T-helper 1 cell treated with Interleukin-12 subunit alpha and Interleukin-12 subunit beta and Interleukin-4 antibody, amounts not matched to agents 30 ng/mL and 1 ng/mL, for 36 hours (primary cell): ENCODE data around the gene DAZAP2. TPM values are rescaled to one million over a fixed set of nuclear protein-coding genes. Genes with fewer than 3 reads are reported as not detected.
"Not testable (repeated sequence)": the region's sequence is repeated elsewhere in the genome, so short reads cannot be mapped to it uniquely, and the experiment has no call there.

ENCODE experiments used
- intact Hi-C: fragments of 100-400 bp; cut with micrococcal nuclease; formaldehyde crosslinking; loops from one replicate; pipeline ENCODE4 v1.15.1; 2024
- total RNA-seq: library from RNA; stranded (reverse); gene quantifications from 2 replicates; pipeline ENCODE4 v1.2.3, GENCODE V29; 2022

Gene DAZAP2
- total RNA-seq, 1 donor from 2014 or later, result 241 TPM

DNA sequence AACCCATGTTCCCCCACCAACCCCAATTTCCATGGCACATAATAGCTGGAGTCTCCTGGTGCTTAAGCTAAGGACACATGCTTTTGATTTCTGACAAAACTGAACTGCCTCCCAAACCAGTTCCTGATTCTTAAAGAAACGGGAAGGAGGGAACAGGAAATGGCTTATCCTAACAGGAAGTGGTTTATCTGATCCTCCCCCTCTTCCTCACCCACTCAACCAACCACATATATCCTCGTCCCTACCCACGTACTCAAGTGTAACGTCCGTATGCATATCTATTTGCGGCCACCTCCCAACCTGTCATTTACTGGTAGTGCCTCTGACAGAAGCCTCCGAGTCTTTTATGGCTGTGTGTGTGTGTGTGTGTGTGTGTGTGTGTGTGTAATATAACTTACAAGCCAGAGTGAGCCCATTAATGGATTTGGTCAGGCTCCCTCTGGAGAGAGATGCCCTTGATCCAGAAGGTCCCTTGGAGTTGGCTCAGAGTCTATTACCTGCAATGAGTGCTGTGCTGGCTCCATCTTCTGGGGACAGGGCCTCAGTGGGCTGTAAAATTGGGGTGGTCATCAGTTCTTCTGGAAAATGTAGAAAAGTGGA, 7.7 kb downstream of the DAZAP2 start:
- intact Hi-C loops, result loop anchor here (1.0 kb wide), 1 partner anchor 8 kb away; the partner anchor contains the start of gene DAZAP2

DNA sequence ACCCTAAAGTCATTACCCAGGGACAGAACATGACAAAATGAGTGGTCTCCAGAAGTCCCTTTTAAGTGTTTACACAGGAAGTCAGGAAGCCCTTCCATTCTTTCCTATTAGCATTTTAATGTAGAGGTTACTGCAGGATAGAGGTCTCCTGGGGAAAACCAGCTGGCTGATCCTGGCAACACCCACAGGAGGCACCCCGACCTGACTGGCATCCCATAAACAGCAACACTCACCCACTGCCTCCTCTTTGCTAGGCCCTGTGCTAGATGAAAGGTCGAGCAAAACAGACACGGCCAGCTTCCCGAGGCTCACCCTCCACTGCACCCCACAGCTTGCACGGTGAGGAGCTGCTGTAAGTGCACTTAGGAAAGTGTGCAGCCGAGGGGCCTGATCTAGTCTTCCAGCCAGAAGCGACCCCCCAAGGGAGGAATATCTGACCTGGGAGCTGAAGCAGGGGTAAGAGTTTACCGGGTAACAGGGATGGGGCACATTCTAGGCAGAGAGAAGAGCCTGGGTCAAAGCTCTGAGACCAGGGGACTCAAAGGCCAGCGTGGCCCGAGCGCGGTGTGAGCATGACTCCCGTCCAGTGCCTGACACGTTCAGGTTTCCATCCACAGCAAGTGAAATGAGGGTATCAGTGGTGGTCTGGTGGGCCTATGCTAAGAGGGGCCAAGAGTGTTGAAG, 9.0 kb downstream of the DAZAP2 start:
- intact Hi-C loops, result no loop called here

DNA sequence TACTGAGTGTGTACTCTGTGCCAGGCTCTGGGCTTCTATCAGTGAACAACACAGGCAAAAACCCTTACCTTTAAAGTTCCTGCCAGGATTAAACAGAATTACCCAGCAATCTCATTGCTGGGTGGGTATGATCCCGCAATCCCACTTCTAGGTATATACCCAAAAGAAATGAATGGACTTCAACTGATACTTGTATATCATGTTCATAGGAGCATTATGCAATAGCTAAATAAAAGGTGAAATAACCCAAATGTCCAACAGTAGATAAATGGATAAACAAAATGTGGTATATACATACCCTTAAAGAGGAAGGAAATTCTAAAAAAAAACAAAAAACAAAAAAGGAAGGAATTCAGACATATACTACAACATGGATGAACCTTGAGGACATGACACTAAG, 14.7 kb downstream of the DAZAP2 start:
- intact Hi-C loops, result no loop called here

DNA sequence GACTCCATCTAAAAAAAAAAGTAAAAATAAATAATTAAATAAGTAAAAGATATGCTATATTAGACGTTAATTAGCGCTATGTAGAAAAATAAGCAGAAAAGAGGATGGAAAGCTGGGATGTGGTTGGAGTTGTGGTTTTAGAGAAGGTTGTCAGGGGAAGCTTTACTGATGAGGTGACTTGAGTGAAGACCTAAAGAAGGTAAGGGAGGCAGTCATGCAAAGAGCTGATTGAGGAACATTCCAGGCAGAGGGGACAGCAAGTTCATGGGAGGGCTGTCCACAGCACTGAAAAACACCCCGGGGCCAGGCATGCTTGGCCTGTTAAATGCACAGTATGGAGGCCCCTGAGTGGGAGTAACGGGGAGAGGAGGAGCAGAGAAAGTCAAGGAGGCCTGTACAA, 15.9 kb downstream of the DAZAP2 start:
- intact Hi-C loops, result no loop called here

DNA sequence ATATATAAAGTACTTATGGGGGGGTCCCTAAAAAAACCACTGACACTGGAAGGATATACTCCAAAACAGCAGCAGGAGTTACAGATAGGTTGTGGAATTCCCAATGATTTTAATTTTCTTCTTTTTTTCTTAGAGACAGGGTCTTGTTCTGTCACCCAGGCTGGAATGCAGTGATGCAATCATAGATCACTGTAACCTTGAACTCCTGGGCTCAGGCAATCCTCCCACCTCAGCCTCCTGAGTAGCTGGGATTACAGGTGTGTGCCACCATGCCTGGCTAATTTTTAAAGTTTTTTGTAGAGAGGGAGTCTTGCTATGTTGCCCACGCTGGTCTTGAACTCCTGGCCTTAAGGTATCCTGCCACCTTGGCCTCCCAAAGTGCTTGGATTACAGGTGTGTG, 21.0 kb downstream of the DAZAP2 start:
- intact Hi-C loops, result not testable (repeated sequence)

DNA sequence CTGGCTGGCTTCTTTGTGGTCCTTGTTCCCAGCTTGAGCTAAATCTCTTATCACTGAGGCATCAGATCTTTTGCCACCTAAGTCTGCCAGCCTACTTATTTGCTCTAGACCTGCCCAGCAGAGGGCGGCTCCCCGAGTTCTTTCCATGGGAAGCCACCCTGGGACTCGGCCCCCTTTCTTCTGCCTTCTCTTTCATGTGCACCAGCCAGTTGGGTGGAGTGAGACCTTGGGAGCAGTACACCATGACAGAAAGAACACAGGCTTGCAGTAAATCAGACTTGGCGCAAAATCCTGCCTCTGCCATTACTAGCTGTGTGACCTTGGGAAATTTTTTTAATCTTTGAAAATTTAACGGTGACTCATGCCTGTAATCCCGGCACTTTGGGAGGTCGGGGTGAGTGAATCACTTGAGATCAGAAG, 24.1 kb downstream of the DAZAP2 start:
- intact Hi-C loops, result no loop called here

DNA sequence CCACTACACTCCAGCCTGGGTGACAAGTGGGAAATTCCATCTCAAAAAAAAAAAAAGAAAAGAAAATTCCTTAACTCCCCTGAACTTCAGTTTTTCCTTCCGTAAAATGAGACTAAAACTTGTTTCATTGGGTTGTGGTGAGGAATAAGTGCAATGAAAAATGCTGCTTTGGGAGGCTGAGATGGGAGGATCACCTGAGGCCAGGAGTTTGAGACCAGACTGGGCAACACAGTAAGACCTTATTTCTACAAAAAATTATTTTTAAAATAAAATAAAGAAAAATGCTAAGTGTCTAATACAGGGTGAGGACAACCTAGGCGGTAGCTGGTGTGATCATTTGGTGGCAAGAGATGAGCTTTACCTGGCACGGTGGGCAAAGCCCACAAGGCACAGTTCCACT, 24.7 kb downstream of the DAZAP2 start:
- intact Hi-C loops, result no loop called here

DNA sequence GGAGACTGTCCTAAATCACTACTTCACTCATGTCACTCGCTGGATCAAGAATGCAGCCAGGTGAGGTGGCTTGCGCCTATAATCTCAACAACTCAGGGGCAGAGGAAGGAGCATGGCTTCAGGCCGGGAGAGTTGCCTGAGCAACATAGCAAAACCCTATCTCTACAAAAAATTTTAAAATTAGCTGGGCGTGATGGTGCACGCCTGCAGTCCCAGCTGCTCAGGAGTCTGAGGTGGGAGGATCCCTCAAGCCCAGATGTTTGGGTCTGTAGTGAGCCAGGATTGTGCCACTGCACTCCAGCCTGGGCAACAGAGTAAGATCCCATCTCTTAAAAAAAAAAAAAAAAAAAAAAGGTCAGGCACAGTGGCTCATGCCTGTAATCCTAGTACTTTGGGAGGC, 25.7 kb downstream of the DAZAP2 start:
- intact Hi-C loops, result loop anchor here (2.0 kb wide), 1 partner anchor 215 kb away; the partner anchor contains the start of gene LETMD1

DNA sequence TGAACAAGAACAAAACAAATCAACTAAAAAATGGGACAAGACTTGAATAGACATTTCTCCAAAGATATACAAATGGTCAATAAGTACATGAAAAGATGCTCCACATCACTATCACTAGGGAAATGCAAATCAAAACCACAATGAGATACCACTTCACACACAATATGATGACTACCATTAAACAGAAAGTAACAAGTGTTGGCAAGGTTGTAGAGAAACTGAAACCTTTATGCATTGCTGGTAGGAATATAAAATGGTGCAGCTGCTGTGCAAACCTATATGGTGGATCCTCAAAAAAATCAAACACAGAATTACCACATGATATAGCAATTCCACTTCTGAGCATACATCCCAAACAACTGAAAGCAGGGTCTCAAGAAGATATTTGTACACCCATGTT, 26.4 kb downstream of the DAZAP2 start:
- intact Hi-C loops, result loop anchor here (1.0 to 2.0 kb wide), 6 partner anchors 27 to 216 kb away; partner anchors contain the start of genes CSRNP2, DAZAP2, LETMD1 and POU6F1

DNA sequence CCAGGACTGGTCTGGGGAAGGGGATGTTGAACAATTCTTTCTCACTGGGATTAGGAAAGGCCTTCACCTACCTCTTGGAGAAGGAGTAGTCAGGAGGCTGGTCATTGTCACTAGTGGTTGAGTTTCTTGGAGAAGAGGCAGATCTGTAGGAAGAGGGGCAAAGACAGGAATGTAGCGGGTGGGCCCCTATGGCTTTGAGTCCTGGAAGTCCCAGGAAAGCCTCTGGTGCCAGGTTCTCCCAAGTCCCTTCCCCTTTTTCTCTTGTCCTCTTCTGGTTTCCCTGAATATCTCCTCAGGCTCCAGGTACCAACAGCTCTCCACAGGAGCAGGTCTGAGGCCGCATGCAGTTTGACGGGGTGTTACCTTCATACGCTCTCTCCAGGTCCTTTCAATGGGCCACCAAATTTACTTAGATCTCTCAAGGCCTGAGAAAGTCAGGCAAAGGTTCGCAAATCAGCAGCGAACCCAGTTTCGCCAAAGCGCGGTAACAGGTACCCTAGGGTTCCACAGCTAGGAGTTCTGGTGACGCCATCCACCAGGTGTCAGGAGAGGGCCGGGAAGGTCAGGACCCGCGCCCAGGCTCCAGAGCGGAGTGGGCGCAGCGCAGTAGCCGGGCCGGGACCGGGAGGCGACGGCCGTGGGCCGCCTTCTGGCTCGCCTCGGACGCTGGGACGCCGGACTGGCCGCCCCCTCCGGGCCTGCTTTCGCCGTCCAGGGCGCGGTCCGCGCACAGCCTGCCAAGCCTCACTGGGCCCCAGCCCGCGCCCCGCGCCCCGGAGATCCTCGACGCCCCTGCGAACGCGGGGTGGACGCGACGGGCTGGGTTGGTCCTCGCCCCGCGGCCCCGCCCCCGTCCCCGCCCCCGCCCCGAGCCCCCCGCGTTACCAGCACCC, 30.8 kb downstream of the DAZAP2 start:
- intact Hi-C loops, result loop anchor here (1.0 to 10.0 kb wide), 5 partner anchors 30 to 187 kb away; partner anchors contain the start of genes BIN2, CSRNP2 and TFCP2

DNA sequence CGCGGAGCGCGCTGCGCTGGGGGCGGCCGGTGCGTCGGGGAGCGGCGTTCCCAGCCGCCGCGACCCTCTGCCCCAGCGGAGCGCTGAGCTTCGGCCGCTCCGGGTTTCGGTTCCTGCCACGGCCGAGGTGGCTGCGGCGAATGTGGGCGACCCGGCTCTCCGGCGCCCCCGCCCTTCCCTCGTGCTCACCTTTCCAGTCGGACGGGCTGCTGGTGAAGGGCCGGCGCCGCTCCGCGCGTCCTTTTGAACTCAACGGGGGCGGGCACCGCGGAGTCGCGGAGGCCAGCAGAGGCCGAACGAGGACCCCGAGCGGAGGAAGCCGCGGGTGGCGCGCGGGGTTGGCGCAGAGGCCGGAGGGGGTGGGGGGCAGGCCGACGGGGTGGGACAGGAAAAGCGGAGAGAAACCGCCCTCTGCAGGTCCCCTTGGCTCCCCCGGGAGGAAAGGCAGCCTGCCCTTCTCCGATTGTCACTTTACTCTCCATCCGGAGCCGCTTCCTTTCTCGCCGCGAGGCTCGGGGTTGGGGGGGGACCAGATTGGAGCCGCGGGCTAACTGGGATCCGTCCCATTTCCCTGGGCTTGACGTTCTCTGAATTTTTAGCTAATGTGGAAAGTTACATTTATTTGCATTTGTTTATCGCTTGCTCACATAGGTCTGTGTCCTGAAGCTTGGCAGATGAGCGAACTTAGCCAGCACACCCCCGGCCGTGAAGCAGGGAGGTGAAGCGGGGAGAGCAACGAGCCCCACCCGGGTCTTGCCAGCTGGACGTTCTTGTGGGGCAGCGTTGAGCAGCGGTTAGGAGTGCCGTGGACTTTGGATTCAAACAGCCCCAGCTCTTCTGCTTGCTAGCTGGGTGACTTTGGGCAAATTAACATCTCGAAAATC, 31.7 kb downstream of the DAZAP2 start, which contains the start of gene SMAGP:
SMAGP (minus strand) TSS at position 349 of the 884 bp plus-strand sequence. CDS start 1,137 bp downstream, outside the sequence.
- intact Hi-C loops, result loop anchor here (2.0 to 10.0 kb wide), 2 partner anchors 54 to 188 kb away; partner anchors contain the start of genes BIN2 and CSRNP2

DNA sequence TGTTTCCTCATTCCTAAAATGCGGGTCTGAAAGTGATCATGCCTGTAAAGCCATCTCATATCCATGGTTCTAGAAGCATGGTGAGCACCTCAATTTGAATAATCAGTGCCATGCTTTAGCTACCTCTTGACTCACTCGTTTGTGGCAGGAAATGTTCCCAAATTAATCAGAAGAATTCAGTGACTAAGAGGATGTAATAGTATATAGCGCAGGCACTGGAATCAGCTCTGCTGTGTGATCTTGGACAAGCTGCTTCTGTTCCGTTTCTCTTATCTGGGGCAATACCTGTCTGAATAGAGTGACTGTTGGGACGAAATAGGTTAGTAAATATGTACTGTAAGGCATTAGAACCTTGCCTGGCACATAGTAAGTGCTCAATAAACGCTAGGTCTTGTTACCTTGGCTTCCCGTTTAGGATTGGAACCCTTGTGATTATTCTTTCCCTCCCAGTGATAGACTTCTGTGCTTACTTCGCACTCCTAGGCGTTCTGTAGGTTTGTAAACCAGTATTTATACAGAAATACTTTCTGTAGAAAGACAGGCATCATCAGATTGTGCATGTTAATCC, 32.4 kb downstream of the DAZAP2 start:
- intact Hi-C loops, result loop anchor here (2.0 to 10.0 kb wide), 2 partner anchors 54 to 188 kb away; partner anchors contain the start of genes BIN2 and CSRNP2

DNA sequence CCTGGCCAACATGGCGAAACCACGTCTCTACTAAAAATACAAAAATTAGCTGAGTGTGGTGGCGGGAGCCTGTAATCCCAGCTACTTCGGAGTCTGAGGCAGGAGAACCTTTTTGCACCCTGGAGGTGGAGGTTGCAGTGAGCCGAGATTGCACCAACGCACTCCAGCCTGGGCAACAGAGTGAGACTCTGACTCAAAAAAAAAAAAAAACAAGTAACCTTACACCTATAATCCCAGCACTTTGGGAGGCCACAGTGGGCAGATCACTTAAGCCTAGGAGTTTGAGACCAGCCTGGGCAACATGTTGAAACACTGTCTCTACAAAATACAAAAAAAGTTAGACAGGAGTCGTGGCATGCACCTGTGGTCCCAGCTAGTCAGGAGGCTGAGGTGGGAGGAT, 34.2 kb downstream of the DAZAP2 start:
- intact Hi-C loops, result loop anchor here (10.0 kb wide), 1 partner anchor 52 kb away; the partner anchor contains the start of gene BIN2

DNA sequence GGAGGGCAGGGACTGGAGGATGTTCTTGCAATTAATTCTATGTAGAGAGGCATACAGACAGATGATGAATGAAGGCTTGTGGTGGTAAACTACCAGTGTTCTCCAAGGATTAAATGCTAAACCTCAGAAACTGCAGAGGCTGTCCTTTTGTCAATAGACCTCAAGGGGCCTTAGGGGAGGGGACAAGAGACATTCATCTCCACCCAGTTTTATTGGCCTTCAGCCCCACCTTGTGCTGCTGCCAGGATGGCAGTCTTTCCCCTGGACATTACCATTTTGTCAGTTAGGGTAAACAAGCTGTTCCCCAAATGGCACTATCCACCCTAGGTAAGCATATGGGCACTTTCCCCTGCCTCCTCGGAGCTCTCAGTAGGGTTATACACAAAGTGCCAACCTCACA, 36.5 kb downstream of the DAZAP2 start:
- intact Hi-C loops, result loop anchor here (10.0 kb wide), 1 partner anchor 50 kb away; the partner anchor contains the start of gene BIN2

DNA sequence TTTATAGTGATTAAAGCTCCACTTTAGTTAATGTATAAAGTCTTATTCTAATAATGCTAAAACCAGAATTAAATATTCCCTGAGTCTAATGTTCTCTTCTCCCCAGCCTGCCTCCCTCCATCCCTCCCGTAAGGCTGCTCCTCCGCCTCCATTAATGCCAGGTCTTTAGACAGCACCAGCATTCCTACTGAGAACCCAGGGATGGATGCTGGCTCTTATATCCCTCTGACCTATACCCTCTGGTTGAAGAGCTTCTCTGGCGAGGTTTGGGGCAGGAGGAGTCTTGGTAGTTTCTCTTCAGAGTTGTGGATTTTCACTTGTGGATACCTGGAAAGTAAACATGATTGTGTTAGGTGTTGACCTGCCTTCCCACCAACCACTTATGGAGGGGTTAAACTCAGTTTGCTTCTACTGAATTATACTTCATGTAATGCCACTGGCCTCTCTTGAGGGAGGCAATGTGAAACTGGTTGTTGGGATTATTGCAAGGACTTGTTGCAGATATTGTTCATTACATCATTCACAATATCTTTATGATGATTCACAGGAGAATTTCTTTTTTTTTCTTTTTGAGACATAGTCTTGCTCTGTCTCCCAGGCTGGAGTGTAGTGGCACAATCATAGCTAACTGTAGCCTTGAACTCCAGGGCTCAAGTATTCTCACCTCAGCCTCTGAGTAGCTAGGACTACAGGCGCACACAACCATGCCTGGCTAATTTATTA, 42.7 kb downstream of the DAZAP2 start:
- intact Hi-C loops, result no loop called here

DNA sequence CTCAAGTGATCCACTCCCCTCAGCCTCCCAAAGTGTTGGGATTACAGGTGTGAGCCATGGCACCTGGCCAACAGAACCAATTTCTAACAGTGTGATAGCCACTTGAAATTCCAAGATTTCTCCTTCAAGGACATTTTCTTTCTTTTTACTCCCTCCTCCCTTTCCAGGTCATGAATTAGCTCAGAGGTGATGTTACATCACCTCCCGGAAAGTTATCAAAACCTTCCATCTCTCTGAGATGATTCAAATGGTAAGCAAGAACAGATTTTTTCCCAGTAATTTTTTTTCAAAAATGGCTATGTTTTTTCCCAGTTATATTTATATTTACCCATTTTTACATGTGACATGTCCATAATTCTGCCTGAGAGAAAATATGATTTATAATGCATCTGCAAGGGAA, 47.2 kb downstream of the DAZAP2 start:
- intact Hi-C loops, result no loop called here

DNA sequence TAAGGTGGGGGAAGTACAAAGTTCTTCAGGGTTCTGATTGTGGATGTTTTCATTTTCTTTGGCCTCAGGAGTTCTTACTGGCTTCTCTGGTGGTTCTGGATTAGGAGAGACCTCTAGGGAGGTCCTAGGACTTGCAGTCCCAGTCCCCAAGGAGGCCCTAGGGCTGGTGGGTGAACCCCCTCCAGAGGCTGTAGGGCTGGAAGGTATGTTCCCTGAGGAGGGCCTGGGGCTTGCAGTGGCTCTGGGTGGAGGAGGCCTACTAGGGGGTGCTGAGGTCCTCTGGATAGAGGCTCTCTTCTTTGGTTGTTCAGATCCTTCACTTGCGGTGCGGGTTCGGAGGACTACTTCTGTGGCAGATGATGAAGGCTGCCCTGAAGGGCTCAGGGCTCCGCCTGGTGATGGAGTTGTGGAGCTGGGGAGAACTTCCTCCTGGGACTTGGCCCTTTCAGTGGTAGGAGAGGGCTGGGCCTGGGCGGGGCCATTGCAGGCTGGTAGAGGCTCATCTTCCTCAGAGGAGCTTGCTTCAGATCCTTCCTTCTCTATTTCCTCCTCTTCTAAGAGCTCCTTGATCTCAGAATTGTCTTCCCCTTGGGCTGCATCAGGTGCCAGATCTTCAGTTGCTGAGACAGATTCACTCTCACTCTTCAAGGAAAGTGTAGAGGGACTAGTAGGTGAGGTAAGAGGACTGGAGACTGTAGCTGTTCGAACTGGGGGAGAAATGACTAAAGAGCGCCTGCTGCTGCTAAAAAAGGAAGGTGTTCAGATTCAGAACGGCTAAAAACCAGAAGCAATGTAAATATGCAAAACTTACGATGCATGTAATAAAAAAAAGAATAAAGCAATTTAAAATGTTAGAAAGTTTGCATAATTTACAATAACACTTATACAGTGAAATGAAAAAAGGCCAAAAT, 53.2 kb downstream of the DAZAP2 start:
- intact Hi-C loops, result not testable (repeated sequence)
